ENCODE results near the gene IRF2BP1. TPM values are rescaled to one million over a fixed set of nuclear protein-coding genes. Genes with fewer than 3 reads are reported as not detected.

IRF2BP1 gene
- total and polyA plus RNA-seq, 2 of the 13 experiments (the other 11 are each of a cell fraction or from before 2014, with no cell fraction given): 4.3 to 14.3 TPM

- TF ChIP-seq AGO1 (IDR thresholded peaks at IDR 0.05; ENCODE audit: low read depth, low read length, poor library complexity, severe bottlenecking): no peak
- no peak for TF ChIP-seq MZF1 (CRISPR knock-in tag; IDR thresholded peaks at IDR 0.05; ENCODE audit: borderline replicate concordance)
- TF ChIP-seq TRIM24 (CRISPR knock-in tag; IDR thresholded peaks at IDR 0.05): no peak
- TF ChIP-seq ZNF607 (CRISPR knock-in tag; IDR thresholded peaks at IDR 0.05; ENCODE audit: borderline replicate concordance): 0 out of 2 replicates have a peak, but pooled peaks have one; percentile 14
- TF ChIP-seq ZNF34 (CRISPR knock-in tag; IDR thresholded peaks at IDR 0.05; ENCODE audit: borderline replicate concordance): no peak
- TF ChIP-seq DDIT3 (CRISPR knock-in tag; IDR thresholded peaks at IDR 0.05): no peak
- TF ChIP-seq ZNF547 (CRISPR knock-in tag; IDR thresholded peaks at IDR 0.05): no peak; the same call in 1 of the 2 replicates
- no peak for TF ChIP-seq ZBTB2 (CRISPR knock-in tag; IDR thresholded peaks at IDR 0.05; ENCODE audit: low read depth)
- no peak for TF ChIP-seq GPN1 (CRISPR knock-in tag; IDR thresholded peaks at IDR 0.05; ENCODE audit: borderline replicate concordance)
- no peak for TF ChIP-seq ZNF282 (IDR thresholded peaks at IDR 0.05; ENCODE audit: partially characterized antibody)
- TF ChIP-seq TEAD2 (CRISPR knock-in tag; IDR thresholded peaks at IDR 0.05): no peak
- no peak for TF ChIP-seq GMEB1 (CRISPR knock-in tag; IDR thresholded peaks at IDR 0.05; ENCODE audit: borderline replicate concordance)
- TF ChIP-seq SRF (IDR thresholded peaks at IDR 0.05; ENCODE audit: low read depth, low read length): no peak
- no peak for TF ChIP-seq ZBTB49 (CRISPR knock-in tag; IDR thresholded peaks at IDR 0.05; ENCODE audit: borderline replicate concordance)
- no peak for TF ChIP-seq ZNF260 (CRISPR knock-in tag; IDR thresholded peaks at IDR 0.05; ENCODE audit: borderline replicate concordance, low read depth)
- TF ChIP-seq THRA (CRISPR knock-in tag; IDR thresholded peaks at IDR 0.05; ENCODE audit: borderline replicate concordance): no peak
- no peak for TF ChIP-seq ZNF572 (CRISPR knock-in tag; IDR thresholded peaks at IDR 0.05)
- TF ChIP-seq NFIC (IDR thresholded peaks at IDR 0.05; ENCODE audit: low read length): no peak
- TF ChIP-seq SP4 (CRISPR knock-in tag; IDR thresholded peaks at IDR 0.05): no peak; the same call in 1 of the 2 replicates
- TF ChIP-seq ZSCAN20 (CRISPR knock-in tag; IDR thresholded peaks at IDR 0.05; ENCODE audit: borderline replicate concordance): no peak
- no peak for TF ChIP-seq CENPX (CRISPR knock-in tag; IDR thresholded peaks at IDR 0.05)
- TF ChIP-seq SSRP1 (CRISPR knock-in tag; IDR thresholded peaks at IDR 0.05): no peak
- no peak; a peak in 1 of 4 replicates for TF ChIP-seq EP300 (IDR thresholded peaks at IDR 0.05; ENCODE audit: low read depth in 2 of 2, low read length in 2 of 2)
- no peak for TF ChIP-seq EP300 (CRISPR knock-in tag; IDR thresholded peaks at IDR 0.05; ENCODE audit: borderline replicate concordance)
These were observed 22.6 kb downstream of the IRF2BP1 start (continued) for GRCh38 chr19:45863335-45863839.

Data from HepG2 (cell line).